ENCODE data around the gene ELN.
A peak's percentile ranks its signal among the peaks of the same experiment; 100 is the strongest.
"Not testable (repeated sequence)": the region's sequence is repeated elsewhere in the genome, so short reads cannot be mapped to it uniquely, and the experiment has no call there.

ELN gene

DNA sequence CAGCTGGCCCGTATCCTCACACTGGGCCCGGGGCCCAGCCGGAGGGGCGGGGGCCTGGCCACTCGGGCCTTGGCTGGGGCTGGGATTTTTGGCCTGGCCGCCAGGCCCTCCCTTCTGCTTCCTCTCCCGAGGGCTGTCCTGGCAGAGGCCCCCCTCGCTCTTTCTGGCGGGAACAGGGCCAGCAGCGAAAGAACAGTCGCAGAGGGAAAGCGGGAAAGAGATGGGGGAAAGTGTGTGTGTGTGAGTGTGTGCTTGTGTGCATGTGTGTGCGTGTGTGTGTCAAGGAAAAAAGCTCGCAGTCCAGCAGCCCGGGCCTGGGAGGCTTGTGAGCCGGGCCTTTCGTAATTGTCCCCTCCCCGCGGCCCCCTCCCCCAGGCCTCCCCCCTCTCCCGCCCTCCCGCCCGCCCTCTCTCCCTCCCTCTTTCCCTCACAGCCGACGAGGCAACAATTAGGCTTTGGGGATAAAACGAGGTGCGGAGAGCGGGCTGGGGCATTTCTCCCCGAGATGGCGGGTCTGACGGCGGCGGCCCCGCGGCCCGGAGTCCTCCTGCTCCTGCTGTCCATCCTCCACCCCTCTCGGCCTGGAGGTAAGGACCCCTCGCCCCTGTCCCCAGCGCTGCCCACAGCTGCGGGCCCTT, at the start of gene ELN:
TSS of gene ELN (plus strand) at position 491 of the 638 bp plus-strand sequence. CDS start at position 506, 15 bp downstream.
- no peak for DNase-seq

DNA sequence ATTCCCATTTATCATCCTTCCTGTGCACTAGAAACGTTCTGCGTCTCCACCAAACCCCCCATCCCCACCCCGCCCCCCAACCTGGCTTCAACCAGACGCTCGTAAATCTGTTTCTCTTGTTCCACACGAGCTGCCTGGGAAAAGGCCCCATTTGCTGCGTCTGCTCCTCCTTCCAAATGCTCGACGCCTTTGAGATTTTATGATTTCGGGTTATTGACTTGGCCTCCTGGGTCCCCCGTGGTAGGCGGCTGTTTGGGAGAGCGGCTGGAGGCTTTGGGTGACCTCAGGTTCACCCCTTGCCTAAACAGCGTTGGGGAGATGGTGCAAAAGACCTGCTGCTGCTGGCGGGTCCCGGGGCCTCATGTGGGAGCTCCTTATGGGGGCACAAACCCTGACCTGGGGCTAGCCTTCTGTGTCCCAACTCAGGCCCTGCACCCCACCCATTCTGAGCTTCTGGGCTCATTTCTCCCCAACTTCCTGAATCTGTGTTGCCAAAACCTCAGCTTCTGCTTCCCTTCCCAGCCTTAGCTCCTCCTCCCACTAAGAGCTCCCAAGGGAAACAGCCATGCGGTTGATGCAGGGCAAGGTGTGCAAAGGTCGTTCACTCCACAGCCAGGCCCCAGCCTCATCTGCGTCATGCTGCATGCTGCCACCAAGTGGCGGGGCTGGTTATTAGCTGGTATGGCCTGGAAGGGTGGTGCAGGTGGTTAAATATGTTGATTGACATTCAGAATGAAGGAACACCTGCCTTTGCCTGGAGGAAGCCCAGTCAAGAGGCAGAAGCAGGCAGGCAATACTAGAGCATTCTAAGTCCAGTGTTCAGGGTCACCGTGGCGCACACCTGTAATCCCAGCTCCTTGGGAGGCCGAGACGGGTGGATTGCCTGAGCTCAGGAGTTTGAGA, 49.1 kb upstream of the ELN start:
- peak in 1 of 2 donors; percentile 10 for DNase-seq

DNA sequence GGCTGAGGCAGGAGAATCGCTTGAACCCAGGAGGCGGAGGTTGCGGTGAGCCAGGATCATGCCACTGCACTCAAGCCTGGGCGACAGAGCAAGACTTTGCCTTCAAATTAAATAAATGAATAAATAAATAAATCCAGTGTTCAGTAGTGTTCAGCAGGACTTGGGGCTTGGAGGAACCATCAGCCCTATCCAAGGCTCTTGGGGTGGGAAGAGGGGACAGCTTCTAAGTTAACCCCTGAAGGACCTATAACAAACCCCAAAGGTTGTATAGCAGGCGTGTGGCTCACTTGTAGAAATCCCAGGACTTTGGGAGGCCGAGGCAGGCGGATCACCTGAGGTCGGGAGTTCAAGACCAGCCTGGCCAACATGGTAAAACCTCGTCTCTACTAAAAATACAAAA, 48.3 kb upstream of the ELN start:
- DNase-seq = not testable (repeated sequence)

DNA sequence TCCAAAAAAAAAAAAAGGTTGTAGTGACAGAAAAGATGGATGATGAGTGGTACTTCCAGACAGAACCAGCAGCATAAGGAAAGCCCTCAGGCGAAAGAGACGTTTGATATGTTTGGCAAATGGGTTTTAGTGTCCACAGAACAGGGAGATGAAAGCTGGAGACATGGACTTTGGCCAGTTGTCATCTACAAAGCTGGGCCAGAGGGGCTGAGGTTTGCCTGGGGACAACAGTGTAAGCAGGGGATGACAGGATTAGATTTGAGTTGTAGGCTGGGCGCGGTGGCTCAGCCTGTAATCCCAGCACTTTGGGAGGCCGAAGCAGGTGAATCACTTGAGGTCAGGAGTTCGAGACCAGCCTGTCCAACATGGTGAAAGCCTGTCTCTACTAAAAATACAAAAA, 47.8 kb upstream of the ELN start:
- no peak for DNase-seq

DNA sequence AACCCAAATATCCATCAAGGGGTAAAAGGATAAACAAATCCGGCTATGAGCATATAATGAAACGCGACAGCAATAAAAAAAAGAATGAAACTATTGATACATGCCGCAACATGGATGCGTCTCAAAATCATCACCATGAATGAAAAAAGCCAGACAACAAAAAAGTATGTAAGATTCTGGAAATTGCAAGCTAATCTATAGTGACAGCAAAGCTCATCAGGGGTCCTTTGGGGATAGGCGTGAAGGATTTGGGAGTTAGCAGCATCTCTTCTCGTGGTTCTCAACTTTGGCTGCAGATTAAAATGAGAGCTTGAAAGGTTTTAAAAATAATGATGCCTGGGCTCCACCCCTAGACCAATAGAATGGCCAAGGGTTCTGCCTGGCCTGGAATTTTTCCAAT, 46.0 kb upstream of the ELN start:
- DNase-seq = no peak

DNA sequence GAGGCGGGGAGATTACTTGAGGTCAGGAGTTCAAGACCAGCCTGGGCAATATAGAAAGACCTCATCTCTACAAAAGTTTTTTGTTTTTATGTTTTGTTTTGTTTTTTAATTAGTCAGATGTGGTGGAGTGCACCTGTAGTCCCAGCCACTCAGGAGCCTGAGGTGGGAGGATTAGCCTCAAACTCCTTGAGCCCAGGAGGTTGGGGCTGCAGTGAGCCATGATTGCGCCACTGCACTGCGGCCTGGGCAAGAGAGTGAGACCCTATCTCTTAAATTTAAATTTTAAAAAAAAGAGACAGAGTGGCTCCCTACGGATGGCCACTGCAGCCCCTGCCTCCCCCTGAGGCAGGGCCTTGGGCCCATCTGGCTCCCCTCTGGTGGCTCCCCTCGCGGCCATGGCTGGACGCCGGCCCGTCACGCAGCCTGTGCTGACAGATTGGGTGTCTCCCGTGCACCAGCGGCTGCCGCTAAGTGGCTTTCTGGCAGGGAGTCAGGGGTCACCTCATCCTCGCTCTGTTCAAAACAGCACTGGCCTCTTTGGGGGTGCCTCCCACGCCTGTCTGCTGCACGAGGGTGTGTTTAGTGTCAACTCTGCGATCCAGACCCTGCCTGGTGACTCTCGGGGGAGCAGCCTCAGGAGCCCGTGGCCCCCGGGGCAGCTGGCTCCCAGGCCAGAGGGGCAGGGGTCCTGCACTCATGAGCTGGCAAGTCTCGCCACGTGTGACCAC, 44.4 kb upstream of the ELN start:
- no peak for DNase-seq

DNA sequence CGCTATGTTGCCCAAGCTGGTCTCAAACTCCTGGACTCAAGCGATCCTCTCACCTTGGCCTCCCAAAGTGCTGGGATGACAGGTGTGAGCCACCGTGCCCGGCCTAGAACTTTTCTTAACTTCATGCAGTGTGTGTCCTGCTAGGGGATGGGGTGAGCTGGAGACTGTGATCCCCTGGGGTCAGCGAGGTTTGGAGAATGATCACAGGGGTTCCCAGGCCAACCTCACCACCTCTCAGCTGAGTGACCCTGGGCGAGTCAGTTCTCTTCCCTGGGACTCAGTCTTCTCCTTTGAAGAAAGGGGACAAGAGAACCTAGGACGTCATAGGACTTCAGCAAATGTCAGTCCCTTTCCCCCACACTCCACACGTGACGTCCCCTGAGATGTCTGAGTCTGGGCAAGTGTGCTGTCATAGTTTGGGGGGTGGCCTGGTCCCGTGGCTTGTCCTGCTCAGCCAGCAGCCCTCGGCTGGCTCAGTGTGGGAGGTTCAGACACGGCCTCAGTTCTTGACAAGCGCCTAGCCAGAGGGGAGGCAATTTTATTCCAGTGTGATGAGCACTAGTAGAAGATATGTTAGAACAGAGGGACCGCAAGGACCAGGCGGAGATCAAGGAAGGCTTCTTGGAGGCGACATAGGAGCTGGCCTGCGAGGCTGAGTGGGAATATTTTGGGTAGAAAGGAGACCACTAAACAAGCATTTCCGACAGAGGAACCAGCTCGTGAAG, 43.3 kb upstream of the ELN start:
- no peak for DNase-seq

DNA sequence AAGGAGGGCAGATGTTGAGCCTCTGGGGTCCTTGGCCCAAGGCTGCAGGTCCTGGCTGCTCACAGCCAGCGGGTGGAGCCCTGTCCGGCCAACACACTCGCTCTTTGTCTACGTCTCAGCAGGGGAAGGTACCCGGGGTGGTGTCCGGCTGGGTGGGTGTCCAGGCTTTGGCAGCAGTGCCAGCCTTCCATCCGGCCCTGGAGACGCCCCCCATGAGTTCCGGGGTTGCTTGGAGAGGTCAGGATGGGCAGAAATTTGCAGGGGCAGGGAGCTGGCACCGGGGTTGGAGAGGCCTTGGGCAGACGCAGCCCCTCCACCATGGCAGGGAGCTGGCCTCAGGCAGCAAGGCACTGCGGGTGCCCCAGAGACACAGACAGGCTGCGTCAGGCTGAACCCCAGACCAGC, 42.2 kb upstream of the ELN start:
- no peak for DNase-seq

DNA sequence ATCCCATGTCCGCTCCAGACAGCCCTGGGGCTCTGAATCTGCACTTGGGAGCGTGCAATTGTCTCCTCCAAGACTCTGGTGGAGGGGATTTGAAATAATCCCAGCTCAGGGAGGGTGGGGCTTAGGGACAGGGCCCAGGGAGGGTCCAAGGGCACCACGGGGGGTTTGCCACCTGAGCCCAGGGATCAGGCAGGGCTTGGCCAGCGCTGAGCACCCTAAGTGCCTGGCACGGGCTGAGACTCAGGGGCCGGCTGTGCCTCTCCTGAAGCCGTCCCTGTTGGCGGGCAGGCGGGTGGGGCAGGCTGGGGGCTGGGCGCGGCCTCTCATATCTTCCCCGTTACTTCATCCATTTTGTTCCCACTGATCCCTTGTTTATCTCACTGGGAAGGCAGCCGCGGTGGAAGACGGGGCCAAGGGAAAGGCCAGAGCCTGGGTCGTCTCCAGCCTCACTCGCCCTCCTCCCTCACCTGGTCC, 41.8 kb upstream of the ELN start:
- DNase-seq = no peak

DNA sequence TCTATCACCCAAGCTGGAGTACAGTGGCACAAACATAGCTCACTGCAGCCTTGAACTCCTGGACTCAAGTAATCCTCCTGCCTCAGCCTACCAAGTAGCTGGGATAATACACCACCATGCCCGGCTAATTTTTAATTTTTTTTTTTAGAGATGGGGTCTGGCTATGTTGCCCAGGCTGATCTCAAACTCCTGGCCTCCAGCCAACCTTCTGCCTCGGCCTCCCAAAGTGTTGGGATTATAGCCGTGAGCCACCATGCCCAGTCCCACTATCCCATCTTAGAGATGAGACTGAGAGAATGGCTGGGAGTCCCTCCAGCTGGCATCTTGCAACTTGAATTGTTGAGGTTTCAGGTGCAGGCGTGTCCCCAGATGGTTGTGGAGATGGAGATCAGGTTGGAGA, 40.7 kb upstream of the ELN start:
- DNase-seq = no peak

DNA sequence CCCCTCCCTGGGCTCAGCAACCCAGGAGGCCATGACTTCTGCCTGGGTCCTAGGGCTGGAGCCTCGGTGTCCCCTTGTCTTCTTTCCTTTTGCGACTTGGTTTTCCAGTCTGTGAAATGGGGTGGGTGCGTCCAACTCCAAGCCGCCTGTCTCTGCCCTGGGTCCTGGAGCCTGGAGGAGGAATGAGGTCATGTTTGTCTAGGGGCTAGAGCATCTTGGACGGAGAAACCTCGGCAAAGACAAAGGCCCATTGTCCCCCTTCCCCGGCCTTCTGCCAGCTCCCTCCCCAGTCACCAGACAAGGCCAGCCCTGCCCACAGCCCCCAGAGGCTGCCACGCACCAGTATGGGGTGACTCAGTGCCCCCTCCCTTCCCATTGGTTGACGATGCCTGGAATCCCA, 39.8 kb upstream of the ELN start:
- DNase-seq = no peak

DNA sequence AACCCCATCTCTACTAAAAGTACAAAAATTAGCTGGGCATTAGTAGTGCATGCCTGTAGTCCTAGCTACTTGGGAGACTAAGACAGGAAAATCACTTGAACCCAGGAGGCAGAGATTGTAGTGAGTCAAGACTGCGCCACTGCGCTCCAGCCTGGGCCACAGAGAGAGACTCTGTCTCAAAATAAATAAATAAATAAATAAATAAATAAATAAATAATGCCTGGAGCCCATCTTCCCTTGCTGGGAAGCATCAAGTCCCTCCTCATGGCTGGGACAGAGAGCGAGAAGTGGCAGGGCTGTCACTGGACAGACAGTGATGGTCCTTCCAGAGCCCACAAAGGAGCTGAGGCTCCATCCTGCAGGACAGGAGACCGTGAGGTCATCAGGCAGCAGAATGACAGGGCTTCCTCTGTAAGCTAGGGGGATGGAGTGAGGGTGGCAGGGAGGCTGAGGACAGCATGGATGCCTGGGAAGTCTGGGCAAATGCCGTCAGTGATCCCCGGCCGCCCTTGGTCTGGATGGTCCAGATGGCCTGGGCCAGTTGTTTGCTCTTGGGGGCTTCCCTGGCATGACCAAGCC, 36.4 kb upstream of the ELN start:
- no peak for DNase-seq

DNA sequence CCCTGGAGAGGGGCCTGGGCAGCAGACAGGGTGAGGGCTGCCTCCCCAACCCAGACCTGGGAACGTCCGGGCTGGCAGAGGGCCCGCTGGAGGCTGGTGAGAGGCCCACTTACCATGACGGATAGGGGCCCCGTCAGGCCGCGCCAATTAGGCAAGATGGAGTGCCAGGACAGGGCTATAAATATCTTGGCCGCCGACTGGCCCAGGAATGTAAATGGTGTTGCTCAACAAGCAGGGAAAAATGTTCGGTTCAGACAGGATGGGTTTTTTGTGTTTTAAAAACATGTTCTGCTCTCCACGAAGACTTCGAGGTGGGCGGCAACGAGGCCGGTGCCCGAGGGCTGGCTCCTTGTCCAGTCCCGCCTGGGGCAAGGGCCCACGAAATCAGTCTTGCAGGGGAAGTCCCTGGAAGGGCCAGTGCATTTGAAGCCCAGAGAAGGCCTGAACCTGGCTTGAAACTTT, 35.8 kb upstream of the ELN start:
- DNase-seq = no peak

DNA sequence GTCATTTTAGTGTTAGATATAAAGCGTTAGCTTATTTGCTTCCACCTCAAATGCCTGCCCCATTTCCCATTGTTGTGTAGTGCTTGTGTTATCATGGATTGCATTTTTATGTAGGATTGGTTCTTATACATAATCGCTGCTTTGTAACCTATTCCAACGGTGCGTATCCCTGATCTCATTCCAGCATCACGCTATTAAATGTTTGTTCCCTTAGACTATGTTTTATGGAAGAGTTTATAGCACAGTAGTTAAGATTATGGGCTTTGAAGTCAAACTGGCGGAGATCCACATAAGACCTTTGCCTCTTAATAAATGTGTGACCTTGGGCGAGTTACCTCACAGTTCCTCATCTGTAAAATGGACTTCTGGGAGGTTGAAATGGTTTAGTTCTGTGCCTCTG, 34.0 kb upstream of the ELN start:
- no peak for DNase-seq

DNA sequence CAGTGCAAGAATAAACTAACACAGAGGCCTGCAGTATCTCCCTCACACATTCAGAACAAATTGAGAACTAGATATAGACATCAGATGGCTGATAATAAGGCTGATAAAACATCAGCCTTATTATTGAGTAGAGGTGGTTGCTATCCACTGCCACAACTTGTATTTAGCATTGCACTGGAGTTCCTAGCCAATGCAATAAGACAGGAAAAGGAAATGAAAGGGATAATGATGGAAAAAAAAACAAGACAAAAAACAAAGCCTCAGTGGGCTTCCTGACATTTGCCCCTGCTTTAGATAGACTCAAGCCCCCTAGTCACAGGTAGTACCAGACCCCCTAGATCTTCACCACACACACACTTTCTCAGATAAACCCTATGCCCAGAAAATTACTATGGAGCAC, 33.2 kb upstream of the ELN start:
- DNase-seq = no peak

DNA sequence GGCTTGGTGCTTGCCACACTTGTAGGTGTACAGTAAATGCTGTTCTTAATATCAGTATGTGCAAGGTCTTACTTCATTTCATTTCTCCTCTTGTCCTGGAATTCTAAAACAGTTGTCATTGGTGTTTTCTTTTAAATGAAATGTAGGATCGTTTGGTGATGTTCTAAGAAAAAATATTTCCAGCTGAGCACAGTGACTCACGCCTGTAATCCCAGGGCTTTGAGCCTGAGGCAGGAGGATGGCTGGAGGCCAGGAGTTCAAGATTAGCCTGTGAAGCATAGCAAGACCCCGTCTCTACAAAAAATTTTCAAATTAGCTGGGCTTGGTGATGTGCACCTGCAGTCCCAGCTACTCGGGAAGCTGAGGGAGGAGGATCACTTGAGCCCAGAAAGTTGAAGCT, 32.6 kb upstream of the ELN start:
- no peak for DNase-seq

DNA sequence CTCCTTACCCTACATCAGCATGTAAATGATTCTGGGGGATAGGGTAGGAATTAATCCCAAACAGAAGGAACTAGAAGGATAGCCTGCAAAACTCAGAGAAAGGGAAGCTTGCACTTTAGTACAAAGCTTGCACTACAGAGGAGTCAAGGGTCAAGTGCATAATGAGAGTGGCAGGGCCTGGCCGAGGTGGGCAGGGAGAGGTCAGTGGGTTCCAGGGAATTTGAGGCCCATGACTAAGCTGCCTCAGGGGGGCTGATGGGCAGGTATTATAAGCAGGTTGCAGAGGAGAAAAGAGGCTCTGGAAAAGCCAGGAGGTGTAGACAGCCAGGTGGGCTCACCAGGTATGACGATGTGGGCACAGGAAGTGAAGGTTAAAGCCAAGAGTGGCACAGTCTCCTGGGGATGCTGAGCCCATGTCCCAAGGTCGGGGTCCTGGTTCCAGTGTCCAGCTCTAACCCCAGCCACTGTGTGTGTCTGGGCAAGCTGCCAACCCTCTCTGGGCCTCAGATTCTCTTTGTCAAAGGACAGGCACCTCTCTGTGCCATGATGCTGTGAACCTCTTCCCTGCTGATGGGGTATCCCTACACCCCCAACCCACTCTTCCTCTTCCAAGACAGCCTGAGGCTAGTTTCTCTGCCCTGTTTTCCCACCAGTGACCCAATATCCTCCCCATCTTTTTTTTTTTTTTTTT, 32.0 kb upstream of the ELN start:
- DNase-seq = no peak

DNA sequence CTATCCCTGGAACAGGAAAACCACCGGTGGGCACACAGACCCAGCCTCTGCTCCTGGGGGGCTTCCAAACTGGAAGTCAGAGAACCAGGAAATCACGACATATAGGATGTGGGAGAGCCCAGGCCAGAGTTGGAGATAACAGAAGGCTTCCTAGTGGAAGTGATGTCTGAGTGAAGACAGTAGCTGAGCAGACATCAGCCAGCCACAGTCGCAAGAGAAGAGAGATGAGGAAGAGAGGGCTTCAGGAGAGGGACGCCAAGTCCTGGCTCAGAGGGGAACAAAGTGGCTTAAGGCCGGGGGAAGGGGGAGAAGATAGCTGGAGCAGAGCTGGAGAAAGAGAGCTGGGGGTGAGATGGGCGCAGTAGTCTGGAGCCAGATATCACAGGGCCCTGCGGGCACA, 30.9 kb upstream of the ELN start:
- DNase-seq = no peak

DNA sequence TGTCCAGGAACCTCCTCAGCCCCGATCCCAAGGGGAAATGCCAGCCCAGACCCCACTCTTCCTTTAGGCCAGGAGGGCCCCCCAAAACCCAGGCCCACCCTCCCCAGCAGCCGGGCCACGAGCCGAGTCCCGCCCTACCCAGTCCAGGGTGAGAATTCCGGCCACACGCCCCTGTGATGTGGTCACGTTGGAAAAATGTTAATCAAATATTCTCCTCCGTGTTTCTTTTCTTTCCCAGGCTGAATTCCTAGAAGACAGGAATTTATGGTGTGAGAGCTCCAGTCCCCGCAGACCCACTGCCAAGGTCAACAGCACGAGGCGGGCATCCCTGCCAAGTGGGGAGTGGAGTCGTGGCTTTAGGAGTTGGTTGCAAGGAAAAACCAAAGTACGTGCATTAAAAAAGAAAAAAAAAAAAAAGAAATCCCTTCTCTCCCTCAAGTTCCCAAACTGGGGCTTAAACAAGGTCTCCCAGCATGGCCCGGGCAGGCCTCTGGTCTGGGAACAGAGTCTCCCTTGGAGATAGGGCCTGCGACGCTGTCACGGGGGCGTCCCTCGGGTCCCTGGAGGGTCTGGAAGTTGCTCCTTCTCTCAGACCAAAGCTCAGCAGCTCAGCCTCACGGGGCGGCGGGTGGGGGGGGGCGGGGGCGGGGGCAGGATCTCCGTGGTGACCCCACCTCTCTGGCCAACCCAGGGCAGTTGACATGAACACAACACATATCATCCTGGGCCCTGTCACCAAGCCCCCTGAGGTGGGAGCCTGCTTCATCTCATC, 28.1 kb upstream of the ELN start:
- no peak for DNase-seq

DNA sequence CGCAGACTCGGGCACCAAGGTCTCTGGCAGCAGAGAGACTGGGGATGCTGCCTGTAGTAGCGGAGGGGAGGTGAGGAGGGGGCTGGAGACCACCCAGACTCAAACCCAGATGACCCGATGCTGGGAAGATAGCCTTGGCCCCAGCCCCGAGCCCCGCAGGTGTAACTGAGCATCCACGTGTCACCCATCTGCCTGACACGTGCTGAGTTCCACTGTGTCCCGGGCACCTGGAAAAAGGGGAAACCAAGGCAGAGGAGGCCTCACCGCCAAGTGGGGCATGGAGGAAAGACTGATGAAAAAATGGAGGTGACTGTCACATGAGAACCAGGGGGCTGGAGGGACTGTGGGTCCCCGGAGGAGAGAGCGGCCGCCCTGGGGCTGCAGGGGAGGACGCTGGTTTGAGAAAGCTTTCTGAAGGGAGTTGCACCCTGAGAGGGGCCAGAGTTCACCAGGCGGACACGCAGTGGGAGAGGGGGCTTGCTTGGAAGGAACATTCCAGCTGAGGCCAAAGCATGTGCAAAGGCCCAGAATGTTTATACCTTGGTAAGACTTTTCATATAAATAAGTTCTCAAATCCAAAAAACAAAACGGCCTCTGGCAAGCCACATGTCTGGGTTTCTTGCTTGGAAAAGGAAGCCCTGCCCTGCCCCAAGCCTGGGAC, 27.4 kb upstream of the ELN start:
- no peak for DNase-seq

DNA sequence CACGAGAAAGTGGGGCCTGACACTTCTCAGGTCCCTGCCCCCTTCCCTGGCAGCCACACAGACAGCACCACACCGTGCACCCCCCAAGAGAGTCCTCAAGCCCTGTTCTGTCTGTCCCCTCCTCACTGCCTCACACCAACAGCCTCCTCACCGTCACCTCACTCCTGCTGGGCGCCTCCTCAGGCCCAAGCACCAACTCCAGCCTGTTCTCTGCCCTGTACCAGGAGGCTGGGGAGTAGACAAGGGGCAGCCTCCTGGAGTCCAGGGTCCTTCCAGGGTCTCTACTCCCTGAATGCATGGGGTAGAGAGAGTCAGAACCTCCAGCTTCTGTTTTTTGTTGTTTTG, 26.9 kb upstream of the ELN start:
- DNase-seq = no peak

Data from CD4-positive, alpha-beta T cell treated with Interleukin-1 beta for 1 hour (primary cell).